Liver (tissue), 3 donors: Measurements from ENCODE around the gene CCNL1.

Experiments used
- CTCF ChIP-seq: fragments of 150-350 bp; IDR thresholded peaks from 2 replicates; pipeline ENCODE4 v1.5.1; 2017; ENCODE audit warnings: improper control_type of control experiment, low read depth, low read length; ENCODE audit not compliant: missing input control
- EGR1 ChIP-seq, 2 donors: IDR thresholded peaks; 2 replicates each; pipeline ENCODE4 v1.6.1; 2016 to 2018; ENCODE audit warnings: antibody characterized with exemption in 2 of 2, low read depth in 2 of 2
- FOXA1 ChIP-seq: IDR thresholded peaks from 2 replicates; pipeline ENCODE4 v1.6.1; 2016; ENCODE audit warnings: antibody characterized with exemption
- GABPA ChIP-seq, 2 donors: IDR thresholded peaks in 1 of 2; conservative IDR thresholded peaks in 1 of 2; 2 replicates each; pipeline ENCODE4 v1.6.1; 2016; ENCODE audit warnings: antibody characterized with exemption in 2 of 2, mild to moderate bottlenecking in 1 of 2, moderate library complexity in 1 of 2
- HNF4A ChIP-seq, 2 donors: conservative IDR thresholded peaks; 2 replicates each; pipeline ENCODE4 v1.6.1; 2016; ENCODE audit warnings: antibody characterized with exemption in 2 of 2, mild to moderate bottlenecking in 2 of 2
- RAD21 ChIP-seq, 2 donors: IDR thresholded peaks; 2 replicates each; pipeline ENCODE4 v1.6.1; 2016; ENCODE audit warnings: antibody characterized with exemption in 2 of 2, mild to moderate bottlenecking in 2 of 2
- SP1 ChIP-seq: IDR thresholded peaks from 2 replicates; pipeline ENCODE4 v1.6.1; 2018; ENCODE audit warnings: antibody characterized with exemption, mild to moderate bottlenecking
- TAF1 ChIP-seq: conservative IDR thresholded peaks from 2 replicates; pipeline ENCODE4 v1.6.1; 2016; ENCODE audit warnings: antibody characterized with exemption, mild to moderate bottlenecking
- YY1 ChIP-seq: IDR thresholded peaks from 2 replicates; pipeline ENCODE4 v1.6.1; 2016; ENCODE audit warnings: antibody characterized with exemption, mild to moderate bottlenecking
- TF ChIP-seq, protein P1 (sequence below): IDR thresholded peaks from 2 replicates; pipeline ENCODE4 v1.6.1; 2016; ENCODE audit warnings: antibody characterized with exemption
- TF ChIP-seq, protein P2 (sequence below): IDR thresholded peaks from 2 replicates; pipeline ENCODE4 v1.6.1; 2016; ENCODE audit warnings: antibody characterized with exemption
- TF ChIP-seq, protein P3 (sequence below): IDR thresholded peaks from 2 replicates; pipeline ENCODE4 v1.6.1; 2016; ENCODE audit warnings: antibody characterized with exemption
- TF ChIP-seq, protein P4 (sequence below): IDR thresholded peaks from 2 replicates; pipeline ENCODE4 v1.6.1; 2016; ENCODE audit warnings: antibody characterized with exemption, mild to moderate bottlenecking
- donor health status: healthy.
- donor health status: healthy.

DNA sequence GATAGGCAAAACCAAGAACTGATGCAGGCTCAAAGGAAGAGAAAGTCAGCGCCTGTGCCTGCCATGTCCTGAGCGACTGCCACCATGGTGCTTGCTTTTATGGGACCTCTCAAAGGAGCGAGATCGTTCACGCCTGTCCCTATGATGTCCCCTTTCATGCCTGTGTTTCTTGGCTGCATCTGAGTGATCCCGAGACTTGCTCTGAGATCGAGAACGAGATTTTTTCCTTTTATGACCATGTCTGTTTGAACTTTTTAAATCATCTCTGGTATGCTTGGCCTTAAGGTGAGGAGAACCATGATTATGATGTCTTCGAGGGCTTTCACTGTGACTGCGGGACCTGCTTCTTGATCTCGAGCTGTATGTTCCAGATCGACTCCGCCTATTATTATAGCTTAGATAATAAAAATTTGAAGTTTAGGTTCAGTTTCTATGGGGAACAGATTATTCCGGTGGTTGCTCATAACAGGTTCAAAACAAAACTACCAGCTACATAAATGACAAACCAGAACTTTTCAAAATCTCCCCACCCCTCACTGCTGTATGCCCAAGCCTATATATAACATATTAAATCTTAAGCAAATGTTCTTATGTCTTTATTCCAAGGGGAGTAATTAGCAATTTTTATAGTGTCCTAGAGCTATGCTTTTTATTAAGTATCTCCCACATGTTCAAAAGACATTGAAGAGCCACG is 11.6 kb downstream of the CCNL1 start:
- TF ChIP-seq CTCF (no peak), RAD21 (IDR thresholded peaks at IDR 0.05) (no peak), EGR1 (IDR thresholded peaks at IDR 0.05; ENCODE audit: low read depth in 2 of 2) (no peak), SP1 (no peak), YY1 (no peak), HNF4A (conservative IDR thresholded peaks at IDR 0.05) (no peak), TAF1 (no peak), GABPA (IDR thresholded peaks at IDR 0.05 in 1 of 2, conservative IDR thresholded peaks at IDR 0.05 in 1 of 2) (no peak), FOXA1 (no peak)
- TF ChIP-seq, protein P1, sequence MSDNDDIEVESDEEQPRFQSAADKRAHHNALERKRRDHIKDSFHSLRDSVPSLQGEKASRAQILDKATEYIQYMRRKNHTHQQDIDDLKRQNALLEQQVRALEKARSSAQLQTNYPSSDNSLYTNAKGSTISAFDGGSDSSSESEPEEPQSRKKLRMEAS = no peak
- TF ChIP-seq, protein P2, sequence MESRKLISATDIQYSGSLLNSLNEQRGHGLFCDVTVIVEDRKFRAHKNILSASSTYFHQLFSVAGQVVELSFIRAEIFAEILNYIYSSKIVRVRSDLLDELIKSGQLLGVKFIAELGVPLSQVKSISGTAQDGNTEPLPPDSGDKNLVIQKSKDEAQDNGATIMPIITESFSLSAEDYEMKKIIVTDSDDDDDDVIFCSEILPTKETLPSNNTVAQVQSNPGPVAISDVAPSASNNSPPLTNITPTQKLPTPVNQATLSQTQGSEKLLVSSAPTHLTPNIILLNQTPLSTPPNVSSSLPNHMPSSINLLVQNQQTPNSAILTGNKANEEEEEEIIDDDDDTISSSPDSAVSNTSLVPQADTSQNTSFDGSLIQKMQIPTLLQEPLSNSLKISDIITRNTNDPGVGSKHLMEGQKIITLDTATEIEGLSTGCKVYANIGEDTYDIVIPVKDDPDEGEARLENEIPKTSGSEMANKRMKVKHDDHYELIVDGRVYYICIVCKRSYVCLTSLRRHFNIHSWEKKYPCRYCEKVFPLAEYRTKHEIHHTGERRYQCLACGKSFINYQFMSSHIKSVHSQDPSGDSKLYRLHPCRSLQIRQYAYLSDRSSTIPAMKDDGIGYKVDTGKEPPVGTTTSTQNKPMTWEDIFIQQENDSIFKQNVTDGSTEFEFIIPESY = no peak
- TF ChIP-seq, protein P3, sequence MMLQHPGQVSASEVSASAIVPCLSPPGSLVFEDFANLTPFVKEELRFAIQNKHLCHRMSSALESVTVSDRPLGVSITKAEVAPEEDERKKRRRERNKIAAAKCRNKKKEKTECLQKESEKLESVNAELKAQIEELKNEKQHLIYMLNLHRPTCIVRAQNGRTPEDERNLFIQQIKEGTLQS = no peak
- TF ChIP-seq, protein P4, sequence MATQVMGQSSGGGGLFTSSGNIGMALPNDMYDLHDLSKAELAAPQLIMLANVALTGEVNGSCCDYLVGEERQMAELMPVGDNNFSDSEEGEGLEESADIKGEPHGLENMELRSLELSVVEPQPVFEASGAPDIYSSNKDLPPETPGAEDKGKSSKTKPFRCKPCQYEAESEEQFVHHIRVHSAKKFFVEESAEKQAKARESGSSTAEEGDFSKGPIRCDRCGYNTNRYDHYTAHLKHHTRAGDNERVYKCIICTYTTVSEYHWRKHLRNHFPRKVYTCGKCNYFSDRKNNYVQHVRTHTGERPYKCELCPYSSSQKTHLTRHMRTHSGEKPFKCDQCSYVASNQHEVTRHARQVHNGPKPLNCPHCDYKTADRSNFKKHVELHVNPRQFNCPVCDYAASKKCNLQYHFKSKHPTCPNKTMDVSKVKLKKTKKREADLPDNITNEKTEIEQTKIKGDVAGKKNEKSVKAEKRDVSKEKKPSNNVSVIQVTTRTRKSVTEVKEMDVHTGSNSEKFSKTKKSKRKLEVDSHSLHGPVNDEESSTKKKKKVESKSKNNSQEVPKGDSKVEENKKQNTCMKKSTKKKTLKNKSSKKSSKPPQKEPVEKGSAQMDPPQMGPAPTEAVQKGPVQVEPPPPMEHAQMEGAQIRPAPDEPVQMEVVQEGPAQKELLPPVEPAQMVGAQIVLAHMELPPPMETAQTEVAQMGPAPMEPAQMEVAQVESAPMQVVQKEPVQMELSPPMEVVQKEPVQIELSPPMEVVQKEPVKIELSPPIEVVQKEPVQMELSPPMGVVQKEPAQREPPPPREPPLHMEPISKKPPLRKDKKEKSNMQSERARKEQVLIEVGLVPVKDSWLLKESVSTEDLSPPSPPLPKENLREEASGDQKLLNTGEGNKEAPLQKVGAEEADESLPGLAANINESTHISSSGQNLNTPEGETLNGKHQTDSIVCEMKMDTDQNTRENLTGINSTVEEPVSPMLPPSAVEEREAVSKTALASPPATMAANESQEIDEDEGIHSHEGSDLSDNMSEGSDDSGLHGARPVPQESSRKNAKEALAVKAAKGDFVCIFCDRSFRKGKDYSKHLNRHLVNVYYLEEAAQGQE = no peak
